Amniotic stem cell (primary cell): ENCODE measurements around the gene ZNF483.
"Not testable (repeated sequence)": the region's sequence is repeated elsewhere in the genome, so short reads cannot be mapped to it uniquely, and the experiment has no call there.

Experiments
- DNase-seq: peaks from one replicate; lab custom pipeline; 2025; lab: John Stamatoyannopoulos, UW

The ZNF483 gene

GRCh38 chr9:111525056-111525977 is at the start of gene ZNF483:
ZNF483 (plus strand) TSS chr9:111525179; CDS start chr9:111527396, 2,217 bp downstream.
- DNase-seq: peak; percentile 45

DNA sequence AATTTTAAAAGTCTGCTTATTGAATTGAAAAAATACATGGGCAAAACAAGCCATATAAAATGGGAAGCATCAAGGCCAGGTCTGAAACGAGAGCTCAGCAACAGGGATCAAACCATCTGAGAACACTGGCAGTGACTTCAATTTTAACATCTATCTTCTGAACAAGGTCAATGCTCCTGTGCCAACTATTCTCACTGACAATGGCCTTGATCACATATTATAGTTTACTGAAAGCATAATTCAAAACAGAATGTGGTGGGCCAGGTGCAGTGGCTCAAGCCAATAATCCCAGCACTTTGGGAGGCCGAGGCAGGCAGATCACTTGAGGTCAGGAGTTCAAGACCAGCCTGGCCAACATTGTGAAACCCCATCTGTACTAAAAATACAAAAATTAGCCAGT is 49.8 kb upstream of the ZNF483 start:
- DNase-seq: no peak

DNA sequence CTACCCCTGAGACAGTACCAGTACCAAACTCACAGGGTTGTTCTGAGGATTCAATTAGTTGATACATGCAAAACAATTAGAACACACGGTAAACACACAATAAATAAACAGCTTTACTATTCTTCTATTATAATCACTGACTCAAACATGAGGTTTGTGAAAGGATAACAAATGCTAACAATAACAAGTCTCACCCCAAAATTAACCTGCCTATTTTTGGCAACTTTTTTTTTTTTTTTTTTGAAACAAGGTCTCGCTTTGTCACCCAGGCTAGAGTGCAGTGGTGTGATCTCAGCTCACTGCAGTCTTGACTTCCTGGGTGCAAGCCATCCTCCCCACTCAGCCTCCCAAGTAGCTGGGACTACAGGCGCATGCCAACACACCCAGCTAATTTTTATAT is 47.3 kb upstream of the ZNF483 start:
- DNase-seq: no peak

GRCh38 chr9:111481885-111482636 is 42.9 kb upstream of the ZNF483 start:
- no peak for DNase-seq

DNA sequence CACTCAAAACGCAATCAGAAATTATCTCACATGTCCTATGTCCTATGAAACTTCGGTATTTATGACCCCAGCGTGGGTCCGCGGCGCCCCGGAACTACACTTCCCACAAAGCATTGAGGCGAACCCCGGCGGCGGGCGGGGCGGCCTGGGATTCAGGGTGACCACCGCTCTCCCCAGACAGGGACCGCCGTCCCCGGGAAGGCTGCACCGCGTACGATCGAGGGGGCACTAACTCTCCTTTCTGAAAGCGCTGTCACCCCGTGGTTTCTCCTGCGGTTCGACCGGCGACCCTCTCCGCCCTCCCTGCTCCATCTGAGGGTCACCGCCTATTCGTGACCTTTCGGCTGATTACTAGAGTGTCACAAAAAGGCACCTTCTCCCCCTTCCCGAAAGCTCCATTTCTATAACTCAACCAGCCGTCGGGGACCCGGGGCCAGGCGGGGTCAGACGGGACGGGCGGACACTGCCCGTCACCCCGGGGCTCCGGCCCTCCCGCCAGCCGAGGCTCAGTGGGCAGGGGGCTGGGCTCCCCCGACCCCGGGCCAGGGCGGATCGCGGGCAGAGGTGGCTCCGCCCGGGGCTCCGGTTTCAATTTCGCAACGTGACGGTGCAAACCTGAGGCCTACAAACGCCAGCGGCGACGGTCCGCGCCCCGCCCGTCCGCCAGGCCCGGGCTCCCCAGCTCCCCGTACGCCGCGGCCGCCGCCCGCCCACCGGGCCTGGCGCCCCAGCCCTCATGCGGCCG is 42.1 kb upstream of the ZNF483 start:
- peak; percentile 38 for DNase-seq

- no peak for DNase-seq
These were observed 41.5 kb upstream of the ZNF483 start for GRCh38 chr9:111483439-111483857.

- peak; percentile 69 for DNase-seq
These were observed 41.0 kb upstream of the ZNF483 start, which contains the start of gene ECPAS for GRCh38 chr9:111483858-111484571. ECPAS (minus strand) TSS chr9:111484383; CDS start chr9:111472918, 11,465 bp downstream.

GRCh38 chr9:111484572-111484894 is 40.4 kb upstream of the ZNF483 start:
- DNase-seq: no peak

GRCh38 chr9:111497196-111497595 is 27.8 kb upstream of the ZNF483 start:
- not testable (repeated sequence) for DNase-seq

DNA sequence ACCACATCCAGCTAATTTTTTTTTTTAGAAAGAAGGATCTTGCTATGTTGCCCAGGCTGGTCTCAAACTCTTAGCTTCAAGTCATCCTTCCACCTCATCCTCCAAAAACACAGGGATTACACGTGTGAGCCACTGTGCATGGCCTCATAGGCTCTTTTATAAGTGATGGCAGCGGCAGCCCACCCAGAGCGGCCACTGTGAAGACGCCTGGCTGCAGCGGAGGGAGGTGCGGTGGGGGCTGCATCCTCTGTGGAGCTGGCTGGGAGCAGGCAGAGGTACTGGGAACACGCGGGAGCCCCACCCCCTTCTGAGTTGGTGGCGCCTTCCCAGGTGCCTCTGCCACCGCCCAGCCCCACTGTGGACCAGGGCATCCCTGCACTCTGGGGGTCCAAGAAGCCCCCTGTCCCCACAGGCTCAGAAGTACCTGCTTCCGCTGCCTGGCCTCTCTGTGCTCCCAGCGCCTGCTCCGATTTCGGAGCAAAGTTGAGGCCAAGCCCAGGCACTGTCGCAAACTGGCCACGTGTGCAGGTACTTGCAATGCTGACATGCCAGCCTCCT is 23.9 kb upstream of the ZNF483 start:
- no peak for DNase-seq

DNA sequence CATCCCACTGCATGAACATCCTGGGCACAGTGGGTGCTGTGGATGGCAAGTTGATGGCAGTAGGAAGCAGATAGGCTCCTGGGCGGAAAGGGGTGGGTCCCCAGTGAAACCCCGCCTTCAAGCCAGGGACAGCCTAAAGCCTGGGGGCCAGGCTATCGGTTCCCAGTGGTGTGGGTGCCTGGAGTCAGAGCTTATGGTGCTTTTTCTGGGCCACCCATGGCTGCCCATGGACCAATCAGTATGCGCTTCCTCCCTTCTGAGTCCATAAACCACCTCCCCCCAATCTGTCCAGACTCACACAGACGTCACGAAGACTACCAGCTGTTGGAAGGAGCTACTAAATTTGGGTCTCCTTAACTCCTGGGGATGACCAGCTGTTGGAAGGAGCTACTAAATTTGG is 23.3 kb upstream of the ZNF483 start:
- DNase-seq: no peak

DNA sequence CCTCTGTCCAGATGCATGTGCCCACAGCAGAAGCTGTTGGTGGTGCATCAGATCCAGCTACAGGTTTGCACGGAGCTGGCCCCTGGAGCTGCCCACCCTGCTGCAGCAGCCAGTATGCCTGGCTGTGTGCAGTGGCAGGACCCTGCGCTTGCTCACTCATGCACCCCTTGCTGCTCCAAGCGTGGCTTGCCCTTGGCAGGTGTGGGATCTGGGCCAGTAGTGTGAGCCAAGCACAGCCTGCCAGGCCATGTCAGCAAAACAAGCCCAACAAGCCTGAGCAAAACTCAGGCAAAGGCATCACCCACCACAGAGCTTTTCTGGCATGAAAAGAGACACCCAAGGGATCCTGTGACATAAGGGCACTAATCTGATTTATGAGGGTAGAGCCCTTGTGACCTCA is 22.5 kb upstream of the ZNF483 start:
- DNase-seq: no peak

- DNase-seq: not testable (repeated sequence)
These were observed 13.4 kb upstream of the ZNF483 start for GRCh38 chr9:111511581-111511980.

DNA sequence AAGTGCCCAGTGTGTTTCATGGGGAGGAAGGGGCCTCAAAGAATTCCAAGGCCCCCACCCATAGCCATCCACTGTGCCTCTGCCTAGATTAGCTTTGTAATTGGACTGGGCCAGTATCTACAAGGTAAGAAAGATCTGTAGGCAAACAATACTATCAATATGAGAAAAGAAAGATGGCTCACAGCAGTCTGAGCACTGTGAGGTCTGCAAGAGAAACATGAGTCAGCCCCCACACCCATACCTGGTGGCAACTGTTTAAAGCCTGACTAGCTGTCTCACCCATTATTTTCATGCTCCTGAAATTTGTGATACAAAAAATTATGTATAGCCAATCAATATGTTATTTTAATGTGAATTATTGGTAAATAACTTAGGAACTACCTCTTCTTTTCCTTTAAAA is 10.0 kb upstream of the ZNF483 start:
- DNase-seq: no peak

- DNase-seq: no peak
These were observed 8.9 kb upstream of the ZNF483 start for GRCh38 chr9:111516061-111516465.

DNA sequence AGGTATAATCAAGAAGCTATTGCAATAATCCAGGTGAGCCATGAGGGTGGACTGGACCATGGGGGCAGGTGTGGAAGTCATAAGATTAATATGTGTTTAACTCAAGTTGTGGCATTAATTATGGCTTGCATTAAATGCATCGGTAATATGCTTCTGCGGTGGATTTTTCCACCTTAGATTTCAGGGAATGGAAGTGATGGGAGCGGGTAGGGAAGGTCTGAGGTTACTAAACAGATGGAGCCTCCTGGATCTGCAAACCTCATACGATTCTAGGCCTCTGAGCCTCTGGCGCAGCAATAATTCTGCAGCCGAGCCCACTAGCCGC is 286 bp upstream of the ZNF483 start:
- DNase-seq: no peak

DNA sequence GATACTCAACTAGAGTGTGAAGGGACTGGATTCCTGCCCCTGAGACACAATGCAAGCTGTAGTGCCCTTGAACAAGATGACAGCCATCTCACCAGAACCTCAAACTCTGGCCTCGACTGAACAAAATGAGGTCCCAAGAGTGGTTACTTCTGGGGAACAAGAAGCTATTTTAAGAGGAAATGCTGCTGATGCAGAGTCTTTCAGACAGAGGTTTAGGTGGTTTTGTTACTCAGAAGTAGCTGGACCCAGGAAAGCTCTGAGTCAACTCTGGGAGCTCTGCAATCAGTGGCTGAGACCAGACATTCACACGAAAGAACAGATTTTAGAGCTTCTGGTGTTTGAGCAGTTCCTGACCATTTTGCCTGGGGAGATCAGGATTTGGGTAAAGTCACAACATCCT is 2.4 kb downstream of the ZNF483 start:
- DNase-seq: no peak

DNA sequence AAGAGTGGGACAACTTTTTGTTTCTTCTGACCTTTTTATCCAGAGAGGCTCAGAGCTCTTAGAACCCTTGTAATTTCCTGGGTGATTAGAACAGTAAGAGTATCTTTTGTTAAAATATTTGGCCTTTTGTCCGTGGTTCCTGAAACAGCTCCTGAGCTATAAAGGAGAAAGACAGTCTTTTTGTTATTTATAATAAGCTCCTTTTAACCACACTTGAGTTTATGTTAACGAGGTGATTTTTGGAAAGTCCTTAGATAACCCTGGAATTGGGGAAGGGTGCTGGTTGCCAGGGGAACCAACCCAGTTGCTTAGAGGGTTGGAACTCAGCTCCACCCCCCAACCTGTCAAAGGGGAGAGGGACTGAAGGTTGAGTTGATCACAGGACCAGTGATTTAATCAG is 4.8 kb downstream of the ZNF483 start:
- no peak for DNase-seq

GRCh38 chr9:111531716-111532115 is 6.7 kb downstream of the ZNF483 start:
- DNase-seq: no peak

GRCh38 chr9:111533099-111533790 is 8.3 kb downstream of the ZNF483 start:
- DNase-seq: no peak
